Measurements from ENCODE around the gene TMC7. TPM values are rescaled to one million over a fixed set of nuclear protein-coding genes. Genes with fewer than 3 reads are reported as not detected.

The TMC7 gene
- total and polyA plus RNA-seq, 2 of the 13 experiments (the other 11 are each of a cell fraction or from before 2014, with no cell fraction given): 1.2 to 5.1 TPM

DNA sequence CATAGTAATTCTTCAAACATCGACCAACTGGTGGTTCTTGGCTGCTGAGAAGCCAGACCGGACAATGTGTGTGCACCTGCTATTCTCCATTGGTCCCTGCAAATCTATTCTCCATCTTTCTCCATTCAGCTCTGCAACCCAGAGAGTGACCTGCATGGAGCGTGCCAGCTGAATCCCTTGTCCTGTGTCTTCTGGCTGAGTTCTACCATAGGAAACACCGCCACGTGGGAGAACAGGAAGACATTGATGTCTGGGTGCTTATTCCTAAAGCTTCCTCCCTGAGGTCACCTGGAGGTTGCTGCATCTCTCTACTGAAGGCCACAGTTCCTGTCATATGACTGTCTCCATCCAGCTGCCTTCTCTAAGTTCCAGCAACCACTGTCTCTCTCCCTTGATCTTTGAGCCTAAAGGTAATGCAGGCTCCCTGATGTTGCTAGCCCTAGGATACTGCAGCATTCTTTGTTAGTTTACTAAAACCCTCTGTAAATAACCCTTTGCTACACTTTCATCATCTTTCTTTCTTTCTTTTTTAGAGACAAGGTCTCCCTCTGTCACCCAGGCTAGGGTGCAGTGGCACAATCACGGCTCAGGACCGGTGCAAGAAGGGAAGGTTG, 46.9 kb upstream of the TMC7 start (continued):
- TF ChIP-seq MAZ (IDR thresholded peaks at IDR 0.05; ENCODE audit: borderline replicate concordance, low read depth, low read length) (peak; percentile 35; the same call in 1 of the 2 replicates), MAZ (CRISPR knock-in tag; IDR thresholded peaks at IDR 0.05; ENCODE audit: low read depth) (0 out of 2 replicates have a peak, but pooled peaks have one; percentile 29), ZNF619 (CRISPR knock-in tag; IDR thresholded peaks at IDR 0.05) (no peak), ESRRA (CRISPR knock-in tag; IDR thresholded peaks at IDR 0.05; ENCODE audit: low read depth) (peak; percentile 67; the same call in 1 of the 2 replicates), ISL2 (CRISPR knock-in tag; IDR thresholded peaks at IDR 0.05) (peak; percentile 64; the same call in 1 of the 2 replicates), RFX5 (IDR thresholded peaks at IDR 0.05; ENCODE audit: low read depth, low read length) (no peak), ZFX (CRISPR knock-in tag; IDR thresholded peaks at IDR 0.05; ENCODE audit: low read depth) (peak; percentile 53; the same call in 1 of the 2 replicates), ZNF549 (CRISPR knock-in tag; IDR thresholded peaks at IDR 0.05) (no peak), GABPA (IDR thresholded peaks at IDR 0.05; ENCODE audit: low read depth, low read length) (peak; percentile 23; the same call in 1 of the 2 replicates), GABPA (CRISPR knock-in tag; IDR thresholded peaks at IDR 0.05; ENCODE audit: low read depth) (peak; percentile 76), FOXP1 (IDR thresholded peaks at IDR 0.05) (peak; percentile 90), FOXP1 (CRISPR knock-in tag; IDR thresholded peaks at IDR 0.05) (peak; percentile 96), ZFP37 (CRISPR knock-in tag; IDR thresholded peaks at IDR 0.05; ENCODE audit: borderline replicate concordance) (0 out of 2 replicates have a peak, but pooled peaks have one; percentile 75), WIZ (CRISPR knock-in tag; IDR thresholded peaks at IDR 0.05) (no peak), HNF4A (CRISPR knock-in tag; IDR thresholded peaks at IDR 0.05) (peak; percentile 97), ZSCAN21 (CRISPR knock-in tag; IDR thresholded peaks at IDR 0.05; ENCODE audit: borderline replicate concordance) (0 out of 2 replicates have a peak, but pooled peaks have one; percentile 45)
- TF ChIP-seq, protein P1, sequence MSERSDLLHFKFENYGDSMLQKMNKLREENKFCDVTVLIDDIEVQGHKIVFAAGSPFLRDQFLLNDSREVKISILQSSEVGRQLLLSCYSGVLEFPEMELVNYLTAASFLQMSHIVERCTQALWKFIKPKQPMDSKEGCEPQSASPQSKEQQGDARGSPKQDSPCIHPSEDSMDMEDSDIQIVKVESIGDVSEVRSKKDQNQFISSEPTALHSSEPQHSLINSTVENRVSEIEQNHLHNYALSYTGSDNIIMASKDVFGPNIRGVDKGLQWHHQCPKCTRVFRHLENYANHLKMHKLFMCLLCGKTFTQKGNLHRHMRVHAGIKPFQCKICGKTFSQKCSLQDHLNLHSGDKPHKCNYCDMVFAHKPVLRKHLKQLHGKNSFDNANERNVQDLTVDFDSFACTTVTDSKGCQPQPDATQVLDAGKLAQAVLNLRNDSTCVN (CRISPR knock-in tag; IDR thresholded peaks at IDR 0.05; ENCODE audit: borderline replicate concordance): 0 out of 2 replicates have a peak, but pooled peaks have one; percentile 42
- TF ChIP-seq, protein P2, sequence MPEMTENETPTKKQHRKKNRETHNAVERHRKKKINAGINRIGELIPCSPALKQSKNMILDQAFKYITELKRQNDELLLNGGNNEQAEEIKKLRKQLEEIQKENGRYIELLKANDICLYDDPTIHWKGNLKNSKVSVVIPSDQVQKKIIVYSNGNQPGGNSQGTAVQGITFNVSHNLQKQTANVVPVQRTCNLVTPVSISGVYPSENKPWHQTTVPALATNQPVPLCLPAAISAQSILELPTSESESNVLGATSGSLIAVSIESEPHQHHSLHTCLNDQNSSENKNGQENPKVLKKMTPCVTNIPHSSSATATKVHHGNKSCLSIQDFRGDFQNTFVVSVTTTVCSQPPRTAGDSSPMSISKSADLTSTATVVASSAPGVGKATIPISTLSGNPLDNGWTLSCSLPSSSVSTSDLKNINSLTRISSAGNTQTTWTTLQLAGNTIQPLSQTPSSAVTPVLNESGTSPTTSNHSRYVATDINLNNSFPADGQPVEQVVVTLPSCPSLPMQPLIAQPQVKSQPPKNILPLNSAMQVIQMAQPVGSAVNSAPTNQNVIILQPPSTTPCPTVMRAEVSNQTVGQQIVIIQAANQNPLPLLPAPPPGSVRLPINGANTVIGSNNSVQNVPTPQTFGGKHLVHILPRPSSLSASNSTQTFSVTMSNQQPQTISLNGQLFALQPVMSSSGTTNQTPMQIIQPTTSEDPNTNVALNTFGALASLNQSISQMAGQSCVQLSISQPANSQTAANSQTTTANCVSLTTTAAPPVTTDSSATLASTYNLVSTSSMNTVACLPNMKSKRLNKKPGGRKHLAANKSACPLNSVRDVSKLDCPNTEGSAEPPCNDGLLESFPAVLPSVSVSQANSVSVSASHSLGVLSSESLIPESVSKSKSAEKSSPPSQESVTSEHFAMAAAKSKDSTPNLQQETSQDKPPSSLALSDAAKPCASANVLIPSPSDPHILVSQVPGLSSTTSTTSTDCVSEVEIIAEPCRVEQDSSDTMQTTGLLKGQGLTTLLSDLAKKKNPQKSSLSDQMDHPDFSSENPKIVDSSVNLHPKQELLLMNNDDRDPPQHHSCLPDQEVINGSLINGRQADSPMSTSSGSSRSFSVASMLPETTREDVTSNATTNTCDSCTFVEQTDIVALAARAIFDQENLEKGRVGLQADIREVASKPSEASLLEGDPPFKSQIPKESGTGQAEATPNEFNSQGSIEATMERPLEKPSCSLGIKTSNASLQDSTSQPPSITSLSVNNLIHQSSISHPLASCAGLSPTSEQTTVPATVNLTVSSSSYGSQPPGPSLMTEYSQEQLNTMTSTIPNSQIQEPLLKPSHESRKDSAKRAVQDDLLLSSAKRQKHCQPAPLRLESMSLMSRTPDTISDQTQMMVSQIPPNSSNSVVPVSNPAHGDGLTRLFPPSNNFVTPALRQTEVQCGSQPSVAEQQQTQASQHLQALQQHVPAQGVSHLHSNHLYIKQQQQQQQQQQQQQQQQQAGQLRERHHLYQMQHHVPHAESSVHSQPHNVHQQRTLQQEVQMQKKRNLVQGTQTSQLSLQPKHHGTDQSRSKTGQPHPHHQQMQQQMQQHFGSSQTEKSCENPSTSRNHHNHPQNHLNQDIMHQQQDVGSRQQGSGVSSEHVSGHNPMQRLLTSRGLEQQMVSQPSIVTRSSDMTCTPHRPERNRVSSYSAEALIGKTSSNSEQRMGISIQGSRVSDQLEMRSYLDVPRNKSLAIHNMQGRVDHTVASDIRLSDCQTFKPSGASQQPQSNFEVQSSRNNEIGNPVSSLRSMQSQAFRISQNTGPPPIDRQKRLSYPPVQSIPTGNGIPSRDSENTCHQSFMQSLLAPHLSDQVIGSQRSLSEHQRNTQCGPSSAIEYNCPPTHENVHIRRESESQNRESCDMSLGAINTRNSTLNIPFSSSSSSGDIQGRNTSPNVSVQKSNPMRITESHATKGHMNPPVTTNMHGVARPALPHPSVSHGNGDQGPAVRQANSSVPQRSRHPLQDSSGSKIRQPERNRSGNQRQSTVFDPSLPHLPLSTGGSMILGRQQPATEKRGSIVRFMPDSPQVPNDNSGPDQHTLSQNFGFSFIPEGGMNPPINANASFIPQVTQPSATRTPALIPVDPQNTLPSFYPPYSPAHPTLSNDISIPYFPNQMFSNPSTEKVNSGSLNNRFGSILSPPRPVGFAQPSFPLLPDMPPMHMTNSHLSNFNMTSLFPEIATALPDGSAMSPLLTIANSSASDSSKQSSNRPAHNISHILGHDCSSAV (CRISPR knock-in tag; IDR thresholded peaks at IDR 0.05; ENCODE audit: borderline replicate concordance): no peak
- TF ChIP-seq, protein P3, sequence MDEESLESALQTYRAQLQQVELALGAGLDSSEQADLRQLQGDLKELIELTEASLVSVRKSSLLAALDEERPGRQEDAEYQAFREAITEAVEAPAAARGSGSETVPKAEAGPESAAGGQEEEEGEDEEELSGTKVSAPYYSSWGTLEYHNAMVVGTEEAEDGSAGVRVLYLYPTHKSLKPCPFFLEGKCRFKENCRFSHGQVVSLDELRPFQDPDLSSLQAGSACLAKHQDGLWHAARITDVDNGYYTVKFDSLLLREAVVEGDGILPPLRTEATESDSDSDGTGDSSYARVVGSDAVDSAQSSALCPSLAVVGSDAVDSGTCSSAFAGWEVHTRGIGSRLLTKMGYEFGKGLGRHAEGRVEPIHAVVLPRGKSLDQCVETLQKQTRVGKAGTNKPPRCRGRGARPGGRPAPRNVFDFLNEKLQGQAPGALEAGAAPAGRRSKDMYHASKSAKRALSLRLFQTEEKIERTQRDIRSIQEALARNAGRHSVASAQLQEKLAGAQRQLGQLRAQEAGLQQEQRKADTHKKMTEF (CRISPR knock-in tag; IDR thresholded peaks at IDR 0.05): peak; percentile 85
